ENCODE results near the gene LMO2.

LMO2 gene

DNA sequence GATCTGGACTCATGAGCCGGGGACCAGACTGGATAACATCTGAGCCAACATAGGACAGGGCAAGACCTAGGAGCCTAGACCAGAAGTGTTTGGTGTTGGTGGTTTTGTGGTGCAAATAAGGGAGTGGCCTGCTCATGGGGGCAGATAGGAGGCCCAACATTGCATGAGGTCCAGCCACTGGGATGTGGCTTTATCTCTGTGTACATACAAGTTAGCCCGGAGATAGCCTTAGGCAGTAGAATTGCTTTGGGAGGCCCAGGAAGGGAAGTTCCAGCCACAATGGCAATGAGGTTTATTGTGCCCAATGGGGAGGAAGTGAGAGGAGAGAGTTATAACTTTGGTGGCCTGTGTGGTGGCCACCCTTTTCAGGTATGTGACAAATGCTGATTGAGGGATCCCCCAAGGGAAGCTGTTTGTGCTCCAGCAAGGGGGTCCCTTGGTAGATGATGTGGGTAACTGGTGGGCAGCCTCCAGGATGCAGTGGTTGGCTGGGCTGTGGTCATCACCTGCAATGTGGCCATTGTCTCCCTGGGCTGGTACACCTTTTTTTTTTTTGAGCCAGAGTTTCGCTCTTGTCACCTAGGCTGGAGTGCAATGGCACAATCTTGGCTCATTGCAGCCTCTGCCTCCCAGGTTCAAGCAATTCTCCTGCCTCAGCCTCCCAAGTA lies 6.4 kb downstream of the LMO2 start:
- no peak for DNase-seq

- no peak for DNase-seq
Measured at GRCh38 chr11:33884601-33885000, 7.3 kb downstream of the LMO2 start.

DNA sequence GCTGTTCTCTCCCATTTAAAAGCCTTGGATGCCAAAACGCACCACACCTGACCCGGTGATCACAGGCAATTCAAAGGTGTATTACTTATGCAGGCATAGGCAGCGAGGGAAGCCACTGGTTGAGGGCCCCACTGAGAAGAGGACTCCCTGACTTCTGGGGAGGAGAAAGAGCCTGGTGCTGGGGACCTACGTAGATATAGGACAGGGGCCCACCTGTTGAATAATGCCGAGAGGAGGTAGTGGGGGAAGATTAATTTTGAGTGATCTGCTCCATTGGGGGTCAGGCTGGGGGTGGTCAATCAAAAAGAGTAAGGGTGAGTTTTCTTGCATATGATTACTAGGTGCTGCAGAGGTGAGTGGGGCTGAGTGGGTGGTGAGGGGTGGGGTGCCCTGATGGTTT lies 7.8 kb downstream of the LMO2 start:
- DNase-seq, result no peak

DNA sequence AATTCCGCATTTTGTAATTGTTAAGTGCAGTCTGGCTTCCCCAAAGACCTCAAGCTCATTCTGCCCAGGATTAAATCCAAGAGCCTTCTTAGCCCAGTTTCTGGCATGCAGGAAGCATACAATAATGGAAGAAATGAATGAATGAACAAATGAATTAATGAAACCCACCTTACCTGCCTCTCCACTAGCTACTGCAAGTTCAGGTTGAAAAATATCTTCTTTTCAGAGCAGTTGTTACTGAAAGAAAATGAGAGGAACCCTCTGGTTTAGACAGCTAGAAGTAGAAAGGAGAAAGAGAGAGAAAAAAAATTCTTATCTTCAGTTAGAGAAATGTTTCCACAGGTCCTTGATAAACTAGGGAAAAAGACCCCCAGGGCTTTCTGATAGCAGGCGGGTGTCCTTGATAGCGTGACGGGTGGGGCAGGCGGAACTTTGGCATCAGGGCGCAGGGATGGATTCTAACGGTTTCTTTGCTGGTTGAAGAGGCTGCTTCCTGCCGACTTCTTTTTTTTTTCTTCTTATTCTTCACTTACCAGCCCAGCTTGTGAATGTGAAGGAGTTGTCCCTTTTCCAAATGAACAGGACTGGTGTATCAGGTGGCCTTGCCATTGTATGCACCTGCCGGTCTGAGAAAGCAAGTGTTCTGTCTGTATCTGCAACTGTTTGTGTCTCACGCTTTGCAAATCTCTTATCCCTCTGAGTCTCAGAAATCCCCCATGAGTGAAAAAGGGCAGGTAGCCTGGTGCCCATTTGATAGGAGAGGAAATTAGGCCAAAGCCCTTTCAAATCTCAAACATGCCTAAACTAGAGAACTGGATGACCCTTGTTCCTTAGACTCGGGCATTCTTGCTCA lies 10.0 kb downstream of the LMO2 start:
- DNase-seq, result no peak

DNA sequence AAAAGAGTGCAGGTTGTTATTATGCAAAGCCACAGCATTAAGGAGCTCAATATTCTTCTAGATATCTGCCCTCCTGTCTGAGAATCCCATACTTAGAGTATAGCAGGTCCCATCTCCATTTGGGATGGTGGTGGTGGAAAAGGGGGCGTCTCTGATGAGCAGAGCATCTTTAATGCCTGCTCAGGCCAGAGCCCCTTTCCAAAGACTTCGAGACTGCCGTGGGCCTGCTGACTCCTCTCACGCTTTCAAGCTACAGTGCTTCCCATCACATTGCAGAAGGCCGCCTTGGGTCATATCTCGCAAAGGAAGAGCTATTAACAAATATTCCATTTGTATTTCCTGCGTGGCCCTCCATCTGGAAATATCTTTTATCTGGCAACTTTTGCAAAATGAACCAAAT lies 10.9 kb downstream of the LMO2 start:
- DNase-seq, result no peak

- DNase-seq, result no peak
Measured at GRCh38 chr11:33879375-33879774, 12.5 kb downstream of the LMO2 start.

DNA sequence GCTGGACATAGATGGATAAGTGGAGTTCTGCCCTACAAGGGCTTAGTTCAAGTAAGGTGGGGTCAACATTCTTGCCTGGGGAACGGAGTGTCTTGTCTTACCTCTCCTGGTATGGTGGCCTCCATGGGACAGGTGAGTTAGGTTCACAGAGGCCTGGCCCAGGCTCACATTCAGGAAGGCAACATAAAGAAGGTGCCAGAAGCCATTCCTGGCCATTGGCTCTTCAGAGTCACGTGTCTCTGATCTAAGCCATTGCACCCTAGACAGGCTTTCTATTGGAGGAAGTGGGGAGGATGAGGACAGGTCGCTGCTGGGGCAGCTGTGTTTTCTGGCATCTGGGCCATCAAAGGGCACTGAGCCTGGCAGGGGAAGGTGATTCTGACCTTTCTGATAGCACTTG lies 14.8 kb downstream of the LMO2 start:
- DNase-seq, result no peak

DNA sequence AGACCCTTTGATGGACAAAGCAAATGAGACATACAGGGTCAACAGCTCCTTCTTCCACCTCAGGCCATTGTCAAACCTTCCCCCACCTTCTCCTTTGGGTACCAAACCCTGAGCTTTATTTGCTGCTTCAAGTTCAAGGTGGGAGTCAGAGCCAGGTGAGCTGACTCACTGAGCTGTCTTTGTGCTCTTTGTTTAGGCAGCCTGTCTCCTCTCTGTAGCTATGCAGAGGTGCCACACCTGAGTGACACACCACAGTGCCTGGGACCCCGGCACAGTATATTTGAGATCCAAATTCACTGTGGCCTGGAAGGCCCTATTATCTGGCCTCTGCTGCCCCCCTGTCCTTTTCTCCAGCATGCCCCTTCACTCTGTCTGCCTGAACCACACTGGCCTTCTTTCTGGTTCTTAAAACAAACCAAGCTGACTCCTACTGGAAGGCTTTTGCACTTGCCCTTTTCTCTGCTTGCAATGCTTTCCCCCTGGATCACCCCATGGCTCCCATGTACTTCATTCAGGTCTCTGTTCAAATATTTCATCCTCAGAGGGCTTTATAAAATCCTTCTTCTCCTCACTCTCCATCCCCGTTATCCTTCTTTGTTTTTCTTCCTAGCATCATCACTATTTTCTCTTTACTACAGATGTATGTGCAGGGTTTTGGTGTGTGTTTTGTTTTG lies 16.1 kb downstream of the LMO2 start:
- no peak for DNase-seq

DNA sequence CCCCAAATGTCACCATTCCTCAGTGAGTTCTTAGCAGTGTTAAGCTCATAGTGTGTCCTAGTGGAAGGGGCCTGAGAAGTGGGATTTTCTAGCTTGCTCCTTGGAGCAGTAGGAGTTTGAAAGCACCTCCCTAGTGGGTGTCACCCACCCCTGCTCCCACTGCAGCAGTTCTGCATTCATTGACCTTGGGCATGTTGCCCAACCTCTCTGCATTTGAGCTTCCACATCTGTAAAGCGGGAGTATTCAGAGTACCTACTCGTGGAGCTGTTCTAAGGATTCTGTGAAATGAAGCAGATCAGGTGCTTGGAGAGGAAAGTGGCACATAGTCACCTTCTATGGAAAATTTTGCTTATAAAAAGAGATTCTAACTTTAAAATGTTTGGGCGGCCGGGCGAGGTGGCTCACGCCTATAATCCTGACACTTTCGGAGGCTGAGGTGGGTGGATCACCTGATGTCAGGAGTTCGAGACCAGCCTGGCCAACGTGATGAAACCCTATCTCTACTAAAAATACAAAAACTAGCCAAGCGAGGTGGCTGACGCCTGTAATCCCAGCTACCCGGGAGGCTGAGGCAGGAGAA lies 16.9 kb downstream of the LMO2 start:
- DNase-seq, result no peak

- DNase-seq, result no peak
Measured at GRCh38 chr11:33874433-33874832, 17.4 kb downstream of the LMO2 start.

- peak; percentile 54 to 83 (median 81) for DNase-seq
Measured at GRCh38 chr11:33869481-33870422, 22.1 kb downstream of the LMO2 start.

DNA sequence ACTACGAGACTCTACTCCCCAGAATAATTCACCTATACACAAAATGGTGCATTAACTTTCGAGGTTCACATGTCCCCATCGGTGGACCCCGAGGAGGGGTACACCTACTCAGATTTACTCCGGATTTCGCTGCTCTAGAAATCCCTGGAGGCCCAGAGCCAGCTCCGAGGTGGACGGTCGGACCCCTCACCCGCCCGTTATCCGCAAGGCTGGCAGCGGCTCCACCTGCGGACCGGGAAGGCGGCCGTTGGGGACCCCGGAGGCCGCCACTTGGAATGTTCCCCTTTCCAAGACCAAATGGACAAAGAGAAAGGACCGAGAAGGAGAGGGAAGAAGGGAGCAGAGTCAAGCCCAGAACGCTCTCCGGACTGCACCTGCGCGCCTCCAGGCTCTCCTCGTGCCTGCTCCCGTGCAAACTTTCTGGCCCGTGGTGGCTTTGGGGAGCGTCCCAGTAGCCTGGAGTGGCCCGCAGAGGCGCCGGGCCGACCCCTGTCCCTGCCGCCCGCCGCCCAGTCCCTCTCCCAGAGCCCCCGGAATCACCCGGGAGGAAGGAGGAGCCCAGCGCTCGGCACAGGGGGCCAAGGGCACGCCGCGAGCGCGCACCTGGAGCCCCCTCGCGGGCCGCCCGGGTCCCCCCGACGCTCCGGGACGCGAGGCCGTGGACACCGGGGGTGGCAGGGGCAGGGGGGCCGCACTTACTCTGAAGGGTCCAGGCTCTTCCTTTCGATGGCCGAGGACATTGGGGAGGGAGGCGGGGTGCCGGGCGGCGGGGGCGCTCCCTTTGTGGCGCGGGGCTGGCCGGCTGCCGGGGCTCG lies 23.0 kb downstream of the LMO2 start:
- peak in 2 of 3 experiments; percentile 58 to 63 for DNase-seq

GRCh38 chr11:33867996-33868646 lies 23.8 kb downstream of the LMO2 start:
- DNase-seq, result peak in 2 of 3 experiments; percentile 25 to 49

GRCh38 chr11:33867561-33867960 lies 24.3 kb downstream of the LMO2 start:
- no peak for DNase-seq

DNA sequence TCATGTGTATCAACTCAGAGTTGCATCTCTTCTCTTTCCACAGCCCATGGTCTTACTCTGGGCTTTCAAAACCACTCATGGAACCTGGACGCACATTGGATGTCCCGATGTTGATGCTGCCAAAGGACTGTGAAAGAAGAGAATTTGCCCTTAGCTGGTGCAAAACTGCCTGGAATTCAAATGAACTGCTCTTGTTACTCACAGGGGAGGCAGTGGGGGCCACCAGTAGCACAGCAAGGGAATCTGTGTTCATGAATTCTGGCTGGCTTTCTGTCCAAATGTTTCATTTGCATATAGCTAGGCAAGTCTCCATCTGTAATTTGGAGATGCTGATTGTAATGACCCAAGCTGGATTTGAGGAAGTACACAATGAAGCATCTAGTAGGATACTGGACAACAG lies 24.9 kb downstream of the LMO2 start:
- DNase-seq, result no peak

DNA sequence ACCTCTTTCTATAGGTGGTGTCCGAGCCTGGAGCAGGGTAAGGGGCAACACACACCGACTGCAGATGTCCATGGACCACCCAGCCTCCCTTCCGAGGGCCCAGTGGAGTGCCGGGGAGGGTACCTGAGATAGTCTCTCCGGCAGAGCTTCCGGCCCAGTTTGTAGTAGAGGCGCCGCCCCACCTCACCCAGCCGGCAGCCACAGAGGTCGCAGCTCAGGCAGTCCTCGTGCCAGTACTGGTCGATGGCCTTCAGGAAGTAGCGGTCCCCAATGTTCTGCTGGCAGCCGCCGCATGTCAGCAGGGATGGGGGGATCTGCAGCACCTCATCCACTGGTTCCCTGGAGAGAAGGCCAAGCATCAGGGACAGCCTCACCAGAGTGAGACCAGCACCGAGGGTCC lies 27.4 kb downstream of the LMO2 start:
- DNase-seq, result no peak

GRCh38 chr11:33863418-33864172 lies 28.3 kb downstream of the LMO2 start:
- no peak for DNase-seq

GRCh38 chr11:33861941-33862589 lies 29.8 kb downstream of the LMO2 start:
- DNase-seq, result no peak

- peak in 1 of 3 experiments; percentile 34 for DNase-seq
Measured at GRCh38 chr11:33861386-33861785, 30.5 kb downstream of the LMO2 start.
